LHCN-M2 (cell line): ENCODE results near the gene AP1S1. TPM values are rescaled to one million over a fixed set of nuclear protein-coding genes. Genes with fewer than 3 reads are reported as not detected.
"Not testable (repeated sequence)": the region's sequence is repeated elsewhere in the genome, so short reads cannot be mapped to it uniquely, and the experiment has no call there.

Experiments used
- DNase-seq: peaks from one replicate; pipeline ENCODE4 v3.0.0-alpha.2; 2012; ENCODE audit warnings: low read depth
- total RNA-seq: library from RNA; depleted of rRNA; stranded (reverse); fragments of >200 nt; gene quantifications from 2 replicates; pipeline ENCODE4 v1.2.3, GENCODE V29; 2014; rRNA removed

AP1S1 gene
- total RNA-seq, 1 experiment from 2014 or later = 286 TPM

GRCh38 chr7:101199522-101199921 lies 45.2 kb downstream of the AP1S1 start:
- not testable (repeated sequence) for DNase-seq

- DNase-seq = no peak
Measured at GRCh38 chr7:101200504-101200861, 46.2 kb downstream of the AP1S1 start.

- DNase-seq = no peak
Measured at GRCh38 chr7:101200862-101201599, 46.8 kb downstream of the AP1S1 start, which contains the start of gene MOGAT3. Gene MOGAT3, minus strand, starts transcription at chr7:101201036. Its CDS starts 182 bp downstream, at chr7:101200854.

- DNase-seq = no peak
Measured at GRCh38 chr7:101201695-101202602, 47.7 kb downstream of the AP1S1 start.

GRCh38 chr7:101202603-101202918 lies 48.3 kb downstream of the AP1S1 start:
- no peak for DNase-seq

- DNase-seq = not testable (repeated sequence)
Measured at GRCh38 chr7:101203740-101204738, 49.8 kb downstream of the AP1S1 start.

- DNase-seq = no peak
Measured at GRCh38 chr7:101205901-101206664, 51.8 kb downstream of the AP1S1 start.

GRCh38 chr7:101206665-101207042 lies 52.4 kb downstream of the AP1S1 start:
- DNase-seq = no peak

- no peak for DNase-seq
Measured at GRCh38 chr7:101207459-101207858, 53.2 kb downstream of the AP1S1 start.

- no peak for DNase-seq
Measured at GRCh38 chr7:101208794-101209193, 54.5 kb downstream of the AP1S1 start.

- no peak for DNase-seq
Measured at GRCh38 chr7:101210143-101210542, 55.9 kb downstream of the AP1S1 start.

Other genes with a start within 250 kb of the AP1S1 start
- not detected in 2 replicates for gene MUC3A, start 204.9 kb upstream of the AP1S1 start, total RNA-seq
- gene MUC12, start 184.9 kb upstream of the AP1S1 start, total RNA-seq = 2.1 and 2.8 TPM in 2 replicates
- not detected in 2 replicates for gene MUC17, start 134.4 kb upstream of the AP1S1 start, total RNA-seq
- 14.5 and 16.2 TPM in 2 replicates for gene TRIM56, start 69.0 kb upstream of the AP1S1 start, total RNA-seq
- gene SERPINE1, start 27.4 kb upstream of the AP1S1 start, total RNA-seq = 1,980 and 3,258 TPM in 2 replicates
- 0.45 and 0.69 TPM in 2 replicates for gene VGF, start 11.1 kb downstream of the AP1S1 start, total RNA-seq
- gene NAT16, start 25.8 kb downstream of the AP1S1 start, total RNA-seq = not detected in 2 replicates
- not detected in 2 replicates for gene MOGAT3, start 46.6 kb downstream of the AP1S1 start, total RNA-seq
- 135 and 163 TPM in 2 replicates for gene PLOD3, start 63.1 kb downstream of the AP1S1 start, total RNA-seq
- 116 and 134 TPM in 2 replicates for gene ZNHIT1, start 63.7 kb downstream of the AP1S1 start, total RNA-seq
- gene CLDN15, start 83.3 kb downstream of the AP1S1 start, total RNA-seq = 4.7 and 6.0 TPM in 2 replicates
- 318 TPM in 2 replicates for gene FIS1, start 90.6 kb downstream of the AP1S1 start, total RNA-seq
- 41.2 and 44.5 TPM in 2 replicates for gene IFT22, start 167.3 kb downstream of the AP1S1 start, total RNA-seq
- not detected in 2 replicates for gene COL26A1, start 208.4 kb downstream of the AP1S1 start, total RNA-seq